Activated CD8-positive, alpha-beta T cell treated with anti-CD3 and anti-CD28 coated beads for 36 hours (primary cell): ENCODE measurements around the gene DNAJB9. TPM values are rescaled to one million over a fixed set of nuclear protein-coding genes. Genes with fewer than 3 reads are reported as not detected.

Experiments used
- ATAC-seq: fragments of 200-7000 bp; cut with Tn5 transposase; one replicate; pipeline ENCODE4 v1.10.0; 2021; ENCODE audit warnings: mild to moderate bottlenecking, moderate library complexity
- CTCF ChIA-PET: fragments of 350-600 bp; sonication (Branson Sonifier 250); formaldehyde crosslinking; loops from one replicate; lab custom pipeline; 2021; ENCODE audit warnings: antibody characterized with exemption; lab: Charles Lee
- POLR2A ChIA-PET: fragments of 350-600 bp; sonication (Branson Sonifier 250); formaldehyde crosslinking; loops from one replicate; lab custom pipeline; 2021; ENCODE audit warnings: antibody characterized with exemption; lab: Charles Lee
- DNase-seq: peaks from one replicate; pipeline ENCODE4 v3.0.0-alpha.2; 2020
- H3K27ac Mint-ChIP-seq: one replicate; pipeline ENCODE4 v1.8.0; 2021; ENCODE audit warnings: mild to moderate bottlenecking, mixed read lengths
- H3K27me3 Mint-ChIP-seq: one replicate; pipeline ENCODE4 v1.8.0; 2021; ENCODE audit warnings: mixed read lengths
- H3K36me3 Mint-ChIP-seq: one replicate; pipeline ENCODE4 v1.8.0; 2021; ENCODE audit warnings: low read depth, mixed read lengths
- H3K4me1 Mint-ChIP-seq: one replicate; pipeline ENCODE4 v1.8.0; 2021; ENCODE audit warnings: low read depth, mixed read lengths
- H3K4me3 Mint-ChIP-seq: one replicate; pipeline ENCODE4 v1.8.0; 2021; ENCODE audit warnings: mild to moderate bottlenecking, moderate library complexity, mixed read lengths
- H3K9me3 Mint-ChIP-seq: one replicate; pipeline ENCODE4 v1.8.0; 2021; ENCODE audit warnings: mixed read lengths
- intact Hi-C: fragments of 100-400 bp; cut with micrococcal nuclease; formaldehyde crosslinking; loops from one replicate; pipeline ENCODE4 v1.10.0; 2022
- total RNA-seq, 2 experiments: library from RNA; stranded (reverse); gene quantifications; one replicate each; pipeline ENCODE4 v1.2.3, GENCODE V29; 2021
- TF ChIP-seq, protein P1 (sequence below): fragments of 200-600 bp; IDR thresholded peaks from one replicate; pipeline ENCODE4 v1.8.0; 2022; ENCODE audit warnings: antibody characterized with exemption, mild to moderate bottlenecking

Gene DNAJB9
- total RNA-seq = 10 to 100 TPM in 1 of 2 experiments, 1 to 10 TPM in 1; 6.5 to 11.6 TPM

DNA sequence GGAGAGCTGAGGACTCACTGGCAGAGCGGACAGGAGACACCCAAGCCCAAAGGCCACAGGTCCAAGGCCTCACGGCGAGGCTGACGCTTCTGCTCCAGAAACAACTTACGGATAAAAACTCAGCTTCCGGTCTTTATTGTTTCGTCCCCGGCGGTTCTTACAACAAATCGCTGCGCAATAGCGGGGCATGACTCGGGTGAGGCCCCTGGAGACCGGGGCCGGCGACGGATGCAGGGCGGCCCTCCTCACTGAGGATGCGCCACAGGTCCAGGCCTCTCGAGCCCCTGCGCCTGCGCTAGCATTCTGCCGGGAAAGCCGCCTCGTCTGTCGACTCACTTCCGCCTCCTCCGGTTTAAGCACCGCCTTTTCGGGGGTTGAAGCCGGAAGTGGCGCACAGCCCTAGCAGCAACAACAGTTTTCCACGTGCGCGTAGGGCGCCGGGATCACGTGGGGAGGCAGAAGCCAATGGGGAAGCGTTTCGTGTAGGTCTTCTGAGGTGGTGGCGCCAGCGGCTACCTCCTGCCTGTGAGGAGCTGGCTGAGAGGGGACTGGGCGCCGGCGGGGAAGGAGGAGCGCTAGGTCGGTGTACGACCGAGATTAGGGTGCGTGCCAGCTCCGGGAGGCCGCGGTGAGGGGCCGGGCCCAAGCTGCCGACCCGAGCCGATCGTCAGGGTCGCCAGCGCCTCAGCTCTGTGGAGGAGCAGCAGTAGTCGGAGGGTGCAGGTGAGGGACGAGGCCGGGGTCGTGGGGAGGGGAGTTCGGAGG lies at the start of gene DNAJB9, which contains the start of gene THAP5:
Gene DNAJB9, plus strand, starts transcription at position 494 of the 765 bp plus-strand sequence. CDS start 1,853 bp downstream, outside the sequence.
Gene THAP5, minus strand, starts transcription at position 326 of the 765 bp plus-strand sequence. Its CDS starts 137 bp downstream, at position 189.
- Mint-ChIP-seq H3K4me3 (peak within 1 kb of the TSS; percentile 99), H3K9me3 (no peaks in the 10 kb centered on the region), H3K4me1 (peaks cover 45% of the 10 kb centered on the region), H3K27ac (peak within 1 kb of the TSS; percentile 99), H3K36me3 (peaks cover 40% of the 10 kb centered on the region), H3K27me3 (no peaks in the 10 kb centered on the region)
- peak; percentile 92 for ATAC-seq
- DNase-seq = peak; percentile 99
- TF ChIP-seq, protein P1, sequence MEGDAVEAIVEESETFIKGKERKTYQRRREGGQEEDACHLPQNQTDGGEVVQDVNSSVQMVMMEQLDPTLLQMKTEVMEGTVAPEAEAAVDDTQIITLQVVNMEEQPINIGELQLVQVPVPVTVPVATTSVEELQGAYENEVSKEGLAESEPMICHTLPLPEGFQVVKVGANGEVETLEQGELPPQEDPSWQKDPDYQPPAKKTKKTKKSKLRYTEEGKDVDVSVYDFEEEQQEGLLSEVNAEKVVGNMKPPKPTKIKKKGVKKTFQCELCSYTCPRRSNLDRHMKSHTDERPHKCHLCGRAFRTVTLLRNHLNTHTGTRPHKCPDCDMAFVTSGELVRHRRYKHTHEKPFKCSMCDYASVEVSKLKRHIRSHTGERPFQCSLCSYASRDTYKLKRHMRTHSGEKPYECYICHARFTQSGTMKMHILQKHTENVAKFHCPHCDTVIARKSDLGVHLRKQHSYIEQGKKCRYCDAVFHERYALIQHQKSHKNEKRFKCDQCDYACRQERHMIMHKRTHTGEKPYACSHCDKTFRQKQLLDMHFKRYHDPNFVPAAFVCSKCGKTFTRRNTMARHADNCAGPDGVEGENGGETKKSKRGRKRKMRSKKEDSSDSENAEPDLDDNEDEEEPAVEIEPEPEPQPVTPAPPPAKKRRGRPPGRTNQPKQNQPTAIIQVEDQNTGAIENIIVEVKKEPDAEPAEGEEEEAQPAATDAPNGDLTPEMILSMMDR = no peak
- ChIA-PET POLR2A (interaction anchor here (0.7 to 2.4 kb wide), 9 partner anchors 23 to 740 kb away, joined by 3 to 17 read pairs (median 3); partner anchors contain the start of gene PNPLA8), CTCF (interaction anchor here (0.7 to 1.1 kb wide), 3 partner anchors 10 to 117 kb away, joined by 3 to 4 read pairs (median 3); partner anchors contain the start of gene PNPLA8)
- intact Hi-C loops = loop anchor here (1.0 kb wide), 1 partner anchor 43 kb away; the partner anchor contains the start of gene PNPLA8

DNA sequence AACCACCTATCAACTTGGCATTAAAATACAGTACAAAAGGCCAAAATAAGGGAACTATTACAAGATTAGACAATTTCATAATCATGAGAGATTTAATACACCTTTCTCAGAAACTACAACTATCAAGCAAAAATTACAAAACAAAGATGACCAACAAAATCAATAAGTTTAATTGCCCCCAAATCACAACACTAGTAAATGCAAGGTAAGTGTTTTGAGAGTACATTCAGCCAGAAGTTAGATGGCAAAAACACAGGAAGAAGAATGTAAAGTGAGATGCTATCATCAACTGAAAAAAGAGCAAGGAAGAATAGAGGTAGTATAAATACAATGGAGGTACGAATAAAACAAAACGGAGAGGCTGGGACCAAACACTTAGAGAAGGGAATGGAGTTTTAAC lies 46.9 kb upstream of the DNAJB9 start:
- POLR2A ChIA-PET = interaction anchor here (1.0 kb wide), 1 partner anchor 47 kb away, joined by 4 read pairs; no protein-coding TSS in a partner anchor
- Mint-ChIP-seq H3K27me3 (no peaks in the 10 kb centered on the region), H3K4me1 (peaks cover 46% of the 10 kb centered on the region), H3K4me3 (no peak overlapping the region), H3K9me3 (no peaks in the 10 kb centered on the region), H3K27ac (no peak overlapping the region), H3K36me3 (peaks cover 9% of the 10 kb centered on the region)
- ATAC-seq (no peak), DNase-seq (no peak)
- CTCF ChIA-PET = no interaction called here
- intact Hi-C loops = no loop called here
- TF ChIP-seq, protein P1 = no peak

DNA sequence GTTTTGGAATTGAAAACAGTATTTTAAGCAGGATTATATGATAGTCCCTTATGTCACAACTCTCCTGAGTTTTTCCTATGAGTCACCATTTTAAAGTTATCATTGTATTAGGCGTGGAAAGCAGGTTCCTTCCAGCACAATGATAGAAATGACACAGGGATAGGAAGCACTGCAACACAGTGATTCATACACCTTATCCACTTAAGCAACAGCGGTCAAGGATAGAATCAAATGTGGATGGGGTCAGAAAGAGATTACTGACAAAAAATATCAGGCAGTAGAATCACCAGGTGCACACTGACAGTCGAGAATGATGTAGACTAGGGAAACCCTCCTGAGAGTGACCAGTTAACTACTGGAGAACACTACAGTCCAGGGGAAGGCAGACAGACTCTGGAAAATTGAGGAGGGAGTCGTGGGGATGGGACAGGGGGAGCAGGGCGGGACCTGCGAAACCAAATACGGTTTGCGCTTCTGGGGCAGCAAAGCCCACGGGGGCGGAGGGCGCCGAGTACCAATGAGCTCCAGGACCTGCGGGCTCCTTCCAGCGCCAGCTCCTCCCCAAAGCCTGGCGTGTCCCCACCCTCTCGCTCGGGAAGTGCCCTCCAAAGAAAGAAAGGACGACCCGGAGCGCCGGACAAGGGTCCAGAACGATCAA lies 44.2 kb upstream of the DNAJB9 start:
- intact Hi-C loops = no loop called here
- Mint-ChIP-seq H3K9me3 (no peaks in the 10 kb centered on the region), H3K4me3 (peak overlapping the region; percentile 85), H3K4me1 (peaks cover 48% of the 10 kb centered on the region), H3K27ac (peak overlapping the region; percentile 98), H3K36me3 (peaks cover 2% of the 10 kb centered on the region), H3K27me3 (no peaks in the 10 kb centered on the region)
- POLR2A ChIA-PET = interaction anchor here (0.6 to 2.3 kb wide), 6 partner anchors 13 to 71 kb away, joined by 3 to 17 read pairs (median 3); partner anchors contain the start of genes DNAJB9 and THAP5
- ATAC-seq (peak; percentile 48), DNase-seq (no peak)
- CTCF ChIA-PET = interaction anchor here (0.8 to 1.7 kb wide), 3 partner anchors 13 to 344 kb away, joined by 3 to 6 read pairs (median 4); partner anchors contain the start of genes DNAJB9 and THAP5
- TF ChIP-seq, protein P1 = no peak

DNA sequence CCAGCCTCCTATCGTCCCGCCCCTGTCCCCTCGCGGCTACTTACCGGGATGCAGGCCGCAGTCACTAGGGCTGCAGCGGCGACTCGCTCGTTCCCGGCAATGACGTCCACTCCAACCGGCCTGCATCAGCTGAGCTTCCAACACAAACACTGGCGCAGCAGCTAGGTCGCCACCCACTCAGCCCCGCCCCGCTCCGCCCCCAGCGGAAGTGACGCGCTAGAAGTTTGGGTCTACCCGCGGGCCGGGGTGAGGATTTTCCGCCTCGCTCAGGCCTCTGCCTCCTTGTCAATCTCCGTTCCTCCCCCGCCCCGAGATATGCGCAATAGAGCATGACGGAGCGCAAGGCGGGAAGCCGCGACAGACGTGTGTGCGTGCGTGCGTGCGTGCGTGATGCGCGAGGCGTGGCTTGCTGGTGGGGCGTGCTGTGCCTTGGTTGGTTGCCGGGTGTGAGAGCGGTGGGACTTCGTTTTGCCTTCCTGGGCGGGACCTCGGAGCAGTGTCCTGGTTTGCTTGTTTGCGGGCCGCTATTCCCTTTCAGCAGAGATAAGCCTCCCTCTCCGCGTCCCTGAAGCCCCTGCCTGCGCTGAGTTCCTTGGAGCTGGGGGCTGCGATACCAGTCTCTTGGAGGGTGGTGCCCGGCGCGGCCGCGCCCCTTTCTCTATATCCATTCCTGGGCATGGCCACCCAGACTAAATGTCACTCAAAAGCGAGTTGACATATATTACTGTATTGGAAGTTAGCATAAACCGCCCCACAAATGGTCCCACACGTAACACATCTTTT lies 43.5 kb upstream of the DNAJB9 start, which contains the start of gene PNPLA8:
Gene PNPLA8, minus strand, starts transcription at position 151 of the 783 bp plus-strand sequence. CDS start 10,644 bp downstream, outside the sequence.
- DNase-seq (peak; percentile 100), ATAC-seq (peak; percentile 93)
- ChIA-PET POLR2A (interaction anchor here (0.6 to 2.3 kb wide), 4 partner anchors 43 to 67 kb away, joined by 3 to 17 read pairs (median 3); partner anchors contain the start of genes DNAJB9 and THAP5), CTCF (interaction anchor here (1.3 to 2.1 kb wide), 3 partner anchors 13 to 44 kb away, joined by 4 to 10 read pairs (median 6); partner anchors contain the start of genes DNAJB9 and THAP5)
- Mint-ChIP-seq H3K9me3 (no peaks in the 10 kb centered on the region), H3K27ac (peak within 1 kb of the TSS; percentile 98), H3K27me3 (no peaks in the 10 kb centered on the region), H3K4me1 (peaks cover 44% of the 10 kb centered on the region), H3K4me3 (peak within 1 kb of the TSS; percentile 85), H3K36me3 (peaks cover 2% of the 10 kb centered on the region)
- TF ChIP-seq, protein P1 = no peak
- intact Hi-C loops = loop anchor here (1.0 kb wide), 1 partner anchor 43 kb away; the partner anchor contains the start of genes DNAJB9 and THAP5
